ENCODE data around the gene OGT.
"Not testable (repeated sequence)": the region's sequence is repeated elsewhere in the genome, so short reads cannot be mapped to it uniquely, and the experiment has no call there.

Gene OGT

GRCh38 chrX:71563921-71564320 is 31.0 kb downstream of the OGT start:
- H3K27ac ChIP-seq (replicated peaks): no peak overlapping the region
- no peaks in the 10 kb centered on the region for H3K27me3 ChIP-seq (ENCODE audit: insufficient read depth, poor library complexity, severe bottlenecking)
- DNase-seq (ENCODE audit: low read depth in 1 of 2, low spot score in 1 of 2): no peak
- TF ChIP-seq SPI1 (IDR thresholded peaks at IDR 0.05; ENCODE audit: borderline replicate concordance, low read depth) (no peak), GABPA (IDR thresholded peaks at IDR 0.05; ENCODE audit: low read depth) (no peak), CTCF (IDR thresholded peaks at IDR 0.05; ENCODE audit: insufficient read depth, low read length) (no peak), REST (IDR thresholded peaks at IDR 0.05; ENCODE audit: insufficient replicate concordance, low read depth) (no peak), POLR2AphosphoS5 (IDR thresholded peaks at IDR 0.05; ENCODE audit: low read depth) (no peak)
- H3K4me3 ChIP-seq (replicated peaks; ENCODE audit: insufficient read depth, low read length): no peak overlapping the region

GRCh38 chrX:71565474-71566041 is 32.7 kb downstream of the OGT start:
- Histone ChIP-seq H3K4me3 (replicated peaks; ENCODE audit: insufficient read depth, low read length) (no peak overlapping the region), H3K27me3 (ENCODE audit: insufficient read depth, poor library complexity, severe bottlenecking) (no peaks in the 10 kb centered on the region), H3K27ac (replicated peaks) (no peak overlapping the region)
- TF ChIP-seq SPI1 (IDR thresholded peaks at IDR 0.05; ENCODE audit: borderline replicate concordance, low read depth) (no peak), CTCF (IDR thresholded peaks at IDR 0.05; ENCODE audit: insufficient read depth, low read length) (no peak), POLR2AphosphoS5 (IDR thresholded peaks at IDR 0.05; ENCODE audit: low read depth) (no peak), REST (IDR thresholded peaks at IDR 0.05; ENCODE audit: insufficient replicate concordance, low read depth) (no peak), GABPA (IDR thresholded peaks at IDR 0.05; ENCODE audit: low read depth) (no peak)
- no peak for DNase-seq (ENCODE audit: low read depth in 1 of 2, low spot score in 1 of 2)

- H3K4me3 ChIP-seq (replicated peaks; ENCODE audit: insufficient read depth, low read length); DNase-seq (ENCODE audit: low read depth in 1 of 2, low spot score in 1 of 2); H3K27ac ChIP-seq (replicated peaks); H3K27me3 ChIP-seq (ENCODE audit: insufficient read depth, poor library complexity, severe bottlenecking): not testable (repeated sequence)
These were observed 38.5 kb downstream of the OGT start for GRCh38 chrX:71571390-71571789.

- H3K27ac ChIP-seq (replicated peaks): no peak overlapping the region
- no peaks in the 10 kb centered on the region for H3K27me3 ChIP-seq (ENCODE audit: insufficient read depth, poor library complexity, severe bottlenecking)
- H3K4me3 ChIP-seq (replicated peaks; ENCODE audit: insufficient read depth, low read length): no peak overlapping the region
- no peak for DNase-seq (ENCODE audit: low read depth in 1 of 2, low spot score in 1 of 2)
- TF ChIP-seq REST (IDR thresholded peaks at IDR 0.05; ENCODE audit: insufficient replicate concordance, low read depth): no peak
- TF ChIP-seq POLR2AphosphoS5 (IDR thresholded peaks at IDR 0.05; ENCODE audit: low read depth): no peak
- TF ChIP-seq SPI1 (IDR thresholded peaks at IDR 0.05; ENCODE audit: borderline replicate concordance, low read depth): no peak
- no peak for TF ChIP-seq GABPA (IDR thresholded peaks at IDR 0.05; ENCODE audit: low read depth)
- TF ChIP-seq CTCF (IDR thresholded peaks at IDR 0.05; ENCODE audit: insufficient read depth, low read length): no peak
These were observed 40.7 kb downstream of the OGT start for GRCh38 chrX:71573590-71573989.

Measured in HL-60 (cell line).